ENCODE data around the gene ATP1A2. TPM values are rescaled to one million over a fixed set of nuclear protein-coding genes. Genes with fewer than 3 reads are reported as not detected.
A peak's percentile ranks its signal among the peaks of the same experiment; 100 is the strongest.

ATP1A2 gene
- total and polyA plus RNA-seq, 3 experiments from 2014 or later: not detected

DNA sequence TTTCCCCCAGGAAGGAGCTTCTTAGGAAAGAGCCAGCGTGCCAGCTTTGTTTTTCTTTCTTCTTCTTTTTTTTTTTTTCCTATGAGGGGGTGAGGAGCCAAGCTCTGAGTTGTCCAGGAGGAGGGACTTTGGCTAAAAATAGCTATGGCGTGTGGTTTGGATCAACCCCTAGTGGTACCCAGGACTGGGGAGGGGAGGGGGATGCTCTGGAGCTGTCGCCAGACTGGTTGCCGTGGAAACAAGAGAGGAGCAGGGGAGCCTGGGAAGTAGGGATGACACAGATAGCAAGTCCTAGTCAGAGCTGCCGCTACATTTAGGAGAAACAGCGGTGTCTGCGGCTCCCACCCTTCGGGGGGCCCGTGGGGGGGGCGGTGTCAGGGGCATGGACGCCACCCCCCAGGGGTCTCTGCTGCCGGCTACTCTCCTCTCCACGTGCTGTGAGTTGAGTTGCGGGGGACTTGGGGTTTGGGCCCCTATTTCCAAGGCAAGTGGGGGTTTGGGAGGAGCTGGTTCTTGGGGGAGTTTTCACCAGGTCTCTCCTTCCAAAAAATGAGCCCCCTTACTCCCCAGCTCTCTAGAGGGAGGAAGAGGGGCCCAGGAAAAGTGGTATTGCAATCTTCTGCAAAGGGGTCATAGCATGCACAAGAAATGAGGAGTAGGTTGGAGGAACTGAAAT, 34.2 kb upstream of the ATP1A2 start, which contains the start of gene KCNJ9:
TSS of gene KCNJ9 (plus strand) at position 278 of the 676 bp plus-strand sequence. CDS start 2,493 bp downstream, outside the sequence.
- Mint-ChIP-seq H3K4me3 (no peak within 1 kb of the TSS), H3K36me3 (peaks cover 0 to 7% (median 0%) of the 10 kb centered on the region in 3 donors), H3K4me1 (peaks cover 10 to 14% (median 14%) of the 10 kb centered on the region in 3 donors), H3K27ac (peak within 1 kb of the TSS in 1 of 8 donors; percentile 14), H3K27me3 (peaks cover 35 to 56% of the 10 kb centered on the region in 2 donors), H3K9me3 (no peaks in the 10 kb centered on the region)
- POLR2A ChIA-PET: interaction anchor here (1.0 kb wide), 1 partner anchor 17 kb away, joined by 3 read pairs; the partner anchor contains the start of gene IGSF8
- H3K9me3 ChIP-seq (ENCODE audit: low read length): no peaks in the 10 kb centered on the region
- H3K27me3 ChIP-seq (ENCODE audit: insufficient read depth, low read length, poor library complexity, severe bottlenecking): peaks cover 42% of the 10 kb centered on the region
- CTCF ChIA-PET: interaction anchor here (1.1 to 6.9 kb wide), 5 partner anchors 9 to 295 kb away, joined by 3 to 63 read pairs (median 4); partner anchors contain the start of gene KCNJ10
- peaks cover 3% of the 10 kb centered on the region for H3K4me1 ChIP-seq (ENCODE audit: insufficient read depth, low read length)
- DNase-seq: no peak
- H3K36me3 ChIP-seq (ENCODE audit: insufficient read depth, low read length): no peaks in the 10 kb centered on the region
- no peak within 1 kb of the TSS for H3K4me3 ChIP-seq (ENCODE audit: low read length)
- H3K27ac ChIP-seq (ENCODE audit: low read depth, low read length): no peak within 1 kb of the TSS

DNA sequence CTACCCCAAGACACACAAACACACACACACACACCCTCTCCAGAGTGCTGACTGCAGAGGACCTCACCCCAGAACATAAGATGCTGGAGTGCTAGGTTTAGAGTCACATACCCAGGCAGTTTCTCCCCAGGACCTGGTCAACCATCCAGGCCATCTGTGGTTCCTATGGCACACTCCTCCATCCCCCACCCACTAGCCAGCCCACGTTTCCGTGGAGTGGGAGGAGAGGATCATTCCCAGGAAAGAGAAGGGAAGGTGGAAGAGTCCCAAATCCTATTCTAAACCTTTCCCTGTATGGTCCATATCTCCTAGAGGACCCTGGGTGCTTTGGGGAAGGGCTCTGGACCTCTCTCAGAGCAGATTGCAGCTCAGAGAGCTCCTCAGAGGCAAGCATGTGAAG, 33.1 kb upstream of the ATP1A2 start:
- no peaks in the 10 kb centered on the region for H3K36me3 ChIP-seq (ENCODE audit: insufficient read depth, low read length)
- peaks cover 2 to 18% (median 4%) of the 10 kb centered on the region in 3 donors for H3K36me3 Mint-ChIP-seq
- H3K4me1 ChIP-seq (ENCODE audit: insufficient read depth, low read length): peaks cover 3% of the 10 kb centered on the region
- CTCF ChIA-PET: interaction anchor here (1.3 to 6.9 kb wide), 5 partner anchors 11 to 209 kb away, joined by 3 to 63 read pairs (median 6); partner anchors contain the start of gene KCNJ10
- peak overlapping the region in 2 of 7 donors; percentile 28 to 34 for H3K4me3 Mint-ChIP-seq
- H3K9me3 ChIP-seq (ENCODE audit: low read length): no peaks in the 10 kb centered on the region
- no peaks in the 10 kb centered on the region for H3K9me3 Mint-ChIP-seq
- peaks cover 42% of the 10 kb centered on the region for H3K27me3 ChIP-seq (ENCODE audit: insufficient read depth, low read length, poor library complexity, severe bottlenecking)
- no peak overlapping the region for H3K4me3 ChIP-seq (ENCODE audit: low read length)
- peaks cover 11 to 14% (median 14%) of the 10 kb centered on the region in 3 donors for H3K4me1 Mint-ChIP-seq
- DNase-seq: peak in 1 of 5 donors; percentile 33
- POLR2A ChIA-PET: interaction anchor here (0.6 kb wide), 1 partner anchor 155 kb away, joined by 3 read pairs; no protein-coding TSS in a partner anchor
- peaks cover 33 to 51% of the 10 kb centered on the region in 2 donors for H3K27me3 Mint-ChIP-seq
- H3K27ac Mint-ChIP-seq: no peak overlapping the region
- no peak overlapping the region for H3K27ac ChIP-seq (ENCODE audit: low read depth, low read length)

DNA sequence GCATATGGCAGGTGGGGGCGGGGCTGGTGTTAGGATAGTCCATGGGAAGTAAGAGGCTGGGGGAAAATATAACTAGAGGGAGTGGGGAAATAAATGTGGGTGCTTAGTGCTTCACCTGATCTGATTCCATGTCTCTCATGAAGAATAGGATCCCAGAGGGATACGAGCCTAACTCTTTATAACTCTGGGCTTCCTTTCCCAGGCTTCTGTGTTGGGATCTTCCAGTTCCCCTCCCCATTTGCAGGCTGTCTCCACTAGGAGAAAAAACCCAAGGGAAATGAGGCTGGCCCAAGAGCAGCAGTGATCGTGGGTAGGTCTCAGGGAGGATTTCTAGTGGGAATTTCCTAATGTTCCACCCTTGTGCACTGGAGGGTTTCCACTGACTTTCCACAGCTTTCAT, 32.6 kb upstream of the ATP1A2 start:
- Mint-ChIP-seq H3K27me3 (peaks cover 33 to 49% of the 10 kb centered on the region in 2 donors), H3K4me1 (peaks cover 11 to 14% (median 14%) of the 10 kb centered on the region in 3 donors)
- no peak for DNase-seq

DNA sequence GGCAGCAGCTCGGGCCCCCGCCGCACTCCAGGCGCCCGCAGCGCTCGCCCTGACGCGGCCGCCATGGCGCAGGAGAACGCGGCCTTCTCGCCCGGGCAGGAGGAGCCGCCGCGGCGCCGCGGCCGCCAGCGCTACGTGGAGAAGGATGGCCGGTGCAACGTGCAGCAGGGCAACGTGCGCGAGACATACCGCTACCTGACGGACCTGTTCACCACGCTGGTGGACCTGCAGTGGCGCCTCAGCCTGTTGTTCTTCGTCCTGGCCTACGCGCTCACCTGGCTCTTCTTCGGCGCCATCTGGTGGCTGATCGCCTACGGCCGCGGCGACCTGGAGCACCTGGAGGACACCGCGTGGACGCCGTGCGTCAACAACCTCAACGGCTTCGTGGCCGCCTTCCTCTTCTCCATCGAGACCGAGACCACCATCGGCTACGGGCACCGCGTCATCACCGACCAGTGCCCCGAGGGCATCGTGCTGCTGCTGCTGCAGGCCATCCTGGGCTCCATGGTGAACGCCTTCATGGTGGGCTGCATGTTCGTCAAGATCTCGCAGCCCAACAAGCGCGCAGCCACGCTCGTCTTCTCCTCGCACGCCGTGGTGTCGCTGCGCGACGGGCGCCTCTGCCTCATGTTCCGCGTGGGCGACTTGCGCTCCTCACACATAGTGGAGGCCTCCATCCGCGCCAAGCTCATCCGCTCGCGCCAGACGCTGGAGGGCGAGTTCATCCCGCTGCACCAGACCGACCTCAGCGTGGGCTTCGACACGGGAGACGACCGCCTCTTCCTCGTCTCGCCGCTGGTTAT, 31.4 kb upstream of the ATP1A2 start:
- POLR2A ChIA-PET: no interaction called here
- CTCF ChIA-PET: interaction anchor here (1.0 to 6.9 kb wide), 7 partner anchors 12 to 78 kb away, joined by 3 to 81 read pairs (median 15); partner anchors contain the start of gene IGSF8

More for the DNA sequence above, 32.6 kb upstream of the ATP1A2 start:
- no peaks in the 10 kb centered on the region for H3K9me3 ChIP-seq (ENCODE audit: low read length)
- no peaks in the 10 kb centered on the region for H3K36me3 ChIP-seq (ENCODE audit: insufficient read depth, low read length)
- peaks cover 42% of the 10 kb centered on the region for H3K27me3 ChIP-seq (ENCODE audit: insufficient read depth, low read length, poor library complexity, severe bottlenecking)
- H3K27ac Mint-ChIP-seq: peak overlapping the region in 1 of 8 donors; percentile 58
- H3K27ac ChIP-seq (ENCODE audit: low read depth, low read length): no peak overlapping the region
- H3K36me3 Mint-ChIP-seq: peaks cover 2 to 21% (median 4%) of the 10 kb centered on the region in 3 donors
- ChIA-PET POLR2A (interaction anchor here (0.6 kb wide), 1 partner anchor 155 kb away, joined by 3 read pairs; no protein-coding TSS in a partner anchor), CTCF (interaction anchor here (1.6 to 6.9 kb wide), 5 partner anchors 11 to 36 kb away, joined by 6 to 81 read pairs (median 63); partner anchors contain the start of gene IGSF8)
- peak overlapping the region in 6 of 7 donors; percentile 25 to 70 (median 59) for H3K4me3 Mint-ChIP-seq
- H3K4me1 ChIP-seq (ENCODE audit: insufficient read depth, low read length): peaks cover 3% of the 10 kb centered on the region
- no peaks in the 10 kb centered on the region for H3K9me3 Mint-ChIP-seq
- H3K4me3 ChIP-seq (ENCODE audit: low read length): no peak overlapping the region

DNA sequence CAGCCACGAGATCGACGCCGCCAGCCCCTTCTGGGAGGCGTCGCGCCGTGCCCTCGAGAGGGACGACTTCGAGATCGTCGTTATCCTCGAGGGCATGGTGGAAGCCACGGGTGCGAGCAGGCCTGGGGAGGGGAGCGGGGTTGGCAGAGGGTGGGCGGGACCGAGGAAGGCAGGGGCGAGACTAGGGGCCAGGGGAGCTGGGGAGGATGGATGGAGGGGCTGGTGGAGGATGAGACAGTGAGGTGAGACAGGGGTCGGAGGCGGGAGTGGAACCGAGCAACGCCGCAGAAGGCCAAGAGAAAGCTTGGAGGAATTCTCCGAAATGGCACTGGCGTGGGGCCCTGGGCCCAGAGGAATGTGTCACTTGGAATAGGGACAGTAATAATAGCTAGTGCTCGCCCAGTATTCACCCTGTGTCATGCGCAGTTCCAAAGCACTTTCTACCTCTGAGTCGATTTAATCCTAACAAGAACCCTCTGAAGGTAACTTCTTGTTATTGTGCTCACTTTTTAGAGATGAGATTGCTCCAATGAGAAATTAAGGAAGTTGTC, 30.7 kb upstream of the ATP1A2 start:
- Histone ChIP-seq H3K27me3 (ENCODE audit: insufficient read depth, low read length, poor library complexity, severe bottlenecking) (peaks cover 22% of the 10 kb centered on the region), H3K9me3 (ENCODE audit: low read length) (no peaks in the 10 kb centered on the region), H3K36me3 (ENCODE audit: insufficient read depth, low read length) (no peaks in the 10 kb centered on the region), H3K27ac (ENCODE audit: low read depth, low read length) (no peak overlapping the region), H3K4me3 (ENCODE audit: low read length) (no peak overlapping the region), H3K4me1 (ENCODE audit: insufficient read depth, low read length) (peaks cover 3% of the 10 kb centered on the region)
- CTCF ChIA-PET: interaction anchor here (0.8 to 6.9 kb wide), 18 partner anchors 11 to 211 kb away, joined by 3 to 81 read pairs (median 5); partner anchors contain the start of genes IGSF8 and KCNJ10
- H3K9me3 Mint-ChIP-seq: no peaks in the 10 kb centered on the region
- H3K27ac Mint-ChIP-seq: peak overlapping the region in 1 of 8 donors; percentile 13
- H3K4me1 Mint-ChIP-seq: peaks cover 11 to 14% (median 14%) of the 10 kb centered on the region in 3 donors
- no peak for DNase-seq
- H3K27me3 Mint-ChIP-seq: peaks cover 24 to 35% of the 10 kb centered on the region in 2 donors
- POLR2A ChIA-PET: interaction anchor here (1.3 kb wide), 1 partner anchor 13 kb away, joined by 12 read pairs; the partner anchor contains the start of gene IGSF8
- H3K36me3 Mint-ChIP-seq: peaks cover 4 to 38% (median 8%) of the 10 kb centered on the region in 3 donors
- H3K4me3 Mint-ChIP-seq: peak overlapping the region in 3 of 7 donors; percentile 16 to 60 (median 34)

More for the DNA sequence above, 31.4 kb upstream of the ATP1A2 start:
- Mint-ChIP-seq H3K27me3 (peaks cover 28 to 41% of the 10 kb centered on the region in 2 donors), H3K4me1 (peaks cover 9 to 14% (median 14%) of the 10 kb centered on the region in 3 donors), H3K4me3 (peak overlapping the region; percentile 30 to 72 (median 60)), H3K36me3 (peaks cover 4 to 33% (median 8%) of the 10 kb centered on the region in 3 donors), H3K27ac (peak overlapping the region in 2 of 8 donors; percentile 29 to 38), H3K9me3 (no peaks in the 10 kb centered on the region)
- Histone ChIP-seq H3K27me3 (ENCODE audit: insufficient read depth, low read length, poor library complexity, severe bottlenecking) (peaks cover 29% of the 10 kb centered on the region), H3K4me3 (ENCODE audit: low read length) (peak overlapping the region; percentile 23), H3K4me1 (ENCODE audit: insufficient read depth, low read length) (peaks cover 3% of the 10 kb centered on the region), H3K9me3 (ENCODE audit: low read length) (no peaks in the 10 kb centered on the region), H3K36me3 (ENCODE audit: insufficient read depth, low read length) (no peaks in the 10 kb centered on the region), H3K27ac (ENCODE audit: low read depth, low read length) (no peak overlapping the region)
- DNase-seq: peak; percentile 53 to 81 (median 60)

DNA sequence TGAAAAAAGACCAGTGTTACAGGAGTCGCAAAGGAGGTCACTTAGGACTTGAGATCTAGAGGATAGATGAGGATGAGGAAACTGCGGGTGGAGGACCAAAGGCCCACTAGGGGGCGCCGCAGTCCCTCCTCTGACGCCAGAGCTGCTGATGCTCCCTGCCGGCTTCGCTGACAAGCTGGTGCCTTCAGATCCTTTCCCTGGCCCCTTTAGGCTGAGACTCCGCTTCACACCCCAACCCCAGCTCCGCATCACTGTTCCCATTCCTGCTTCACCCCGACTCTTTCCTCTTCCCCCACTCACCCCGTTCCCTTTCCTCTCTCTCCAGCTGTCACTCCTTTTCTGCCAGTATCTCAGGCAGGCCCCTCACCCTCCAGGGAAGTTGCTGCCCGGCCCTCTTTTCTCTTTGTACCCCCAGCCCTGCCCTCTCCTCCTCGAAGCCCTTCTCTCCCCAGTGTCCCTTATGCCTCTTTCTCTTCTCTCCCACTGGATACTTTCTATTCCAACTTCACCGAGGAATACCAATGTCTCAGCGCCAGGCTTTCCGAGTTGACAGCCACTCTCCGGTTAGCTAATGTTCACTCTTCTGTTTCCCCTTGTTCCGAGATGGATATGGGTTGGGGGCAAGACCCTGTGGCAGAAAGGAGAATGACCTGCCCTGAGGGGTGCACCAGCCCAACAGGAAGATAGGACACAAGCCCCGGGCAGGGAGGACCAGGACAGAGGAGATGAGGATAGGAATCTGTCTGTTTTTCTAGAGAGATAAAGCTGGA, 29.7 kb upstream of the ATP1A2 start:
- peak overlapping the region in 4 of 8 donors; percentile 21 to 83 (median 64) for H3K27ac Mint-ChIP-seq
- ChIA-PET POLR2A (interaction anchor here (0.5 to 1.3 kb wide), 3 partner anchors 12 to 37 kb away, joined by 3 to 12 read pairs (median 4); partner anchors contain the start of genes IGSF8 and KCNJ10), CTCF (interaction anchor here (0.6 to 6.9 kb wide), 28 partner anchors 10 to 292 kb away, joined by 3 to 81 read pairs (median 4); partner anchors contain the start of genes DCAF8, IGSF8 and KCNJ10)
- Histone ChIP-seq H3K27ac (ENCODE audit: low read depth, low read length) (no peak overlapping the region), H3K9me3 (ENCODE audit: low read length) (no peaks in the 10 kb centered on the region), H3K4me3 (ENCODE audit: low read length) (no peak overlapping the region), H3K27me3 (ENCODE audit: insufficient read depth, low read length, poor library complexity, severe bottlenecking) (peaks cover 13% of the 10 kb centered on the region), H3K4me1 (ENCODE audit: insufficient read depth, low read length) (peaks cover 3% of the 10 kb centered on the region), H3K36me3 (ENCODE audit: insufficient read depth, low read length) (no peaks in the 10 kb centered on the region)
- no peaks in the 10 kb centered on the region for H3K9me3 Mint-ChIP-seq
- peaks cover 15 to 24% of the 10 kb centered on the region in 2 donors for H3K27me3 Mint-ChIP-seq
- peak overlapping the region in 3 of 7 donors; percentile 6 to 54 (median 32) for H3K4me3 Mint-ChIP-seq
- peaks cover 4 to 48% (median 8%) of the 10 kb centered on the region in 3 donors for H3K36me3 Mint-ChIP-seq
- peak; percentile 48 to 79 (median 69) for DNase-seq
- peaks cover 11 to 14% (median 14%) of the 10 kb centered on the region in 3 donors for H3K4me1 Mint-ChIP-seq
